Neural cell (in vitro differentiated cells): ENCODE results near the gene PHOX2B. TPM values are rescaled to one million over a fixed set of nuclear protein-coding genes. Genes with fewer than 3 reads are reported as not detected.

ENCODE experiments used
- H2AFZ ChIP-seq: fragments of 200-600, 300-800 bp; sonication (generic), shearing (Covaris generic); 2 replicates; pipeline ENCODE4 v1.6.0; 2014; ENCODE audit warnings: low read depth, mild to moderate bottlenecking, antibody characterized with exemption, low read length, moderate library complexity
- H3F3A ChIP-seq: fragments of 200-600 bp; shearing (Covaris generic); 2 replicates; pipeline ENCODE4 v1.6.1; 2016; ENCODE audit warnings: mild to moderate bottlenecking, moderate library complexity, mixed read lengths, antibody characterized with exemption, low read length; ENCODE audit not compliant: insufficient read depth, poor library complexity, severe bottlenecking
- H3K27ac ChIP-seq: fragments of 200-600, 300-800 bp; sonication (generic), shearing (Covaris generic); 2 replicates; pipeline ENCODE4 v1.5.1; 2014; ENCODE audit warnings: mild to moderate bottlenecking, low read length, moderate library complexity
- H3K27me3 ChIP-seq: fragments of 300-800, 200-600 bp; sonication (generic), shearing (Covaris generic); 2 replicates; pipeline ENCODE4 v1.6.0; 2014; ENCODE audit warnings: mild to moderate bottlenecking, low read depth, low read length, moderate library complexity; ENCODE audit not compliant: insufficient read depth
- H3K36me3 ChIP-seq: fragments of 300-800, 200-600 bp; sonication (generic), shearing (Covaris generic); 2 replicates; pipeline ENCODE4 v1.5.1; 2014; ENCODE audit warnings: mild to moderate bottlenecking, antibody characterized with exemption, low read length, moderate library complexity; ENCODE audit not compliant: insufficient read depth
- H3K4me2 ChIP-seq: fragments of 300-800, 200-600 bp; sonication (generic), shearing (Covaris generic); 2 replicates; pipeline ENCODE4 v1.6.0; 2014; ENCODE audit warnings: mild to moderate bottlenecking, low read length
- H3K4me3 ChIP-seq: fragments of 300-800, 200-600 bp; sonication (generic), shearing (Covaris generic); 2 replicates; pipeline ENCODE4 v1.5.1; 2014; ENCODE audit warnings: mild to moderate bottlenecking, low read length, moderate library complexity
- H3K79me2 ChIP-seq: fragments of 200-600 bp; shearing (Covaris generic); replicated peaks from 2 replicates; pipeline ENCODE4 v1.6.0; 2014; ENCODE audit warnings: mild to moderate bottlenecking, low read length, moderate library complexity; ENCODE audit not compliant: insufficient read depth
- H3K9ac ChIP-seq: fragments of 300-800, 200-600 bp; sonication (generic), shearing (Covaris generic); 2 replicates; pipeline ENCODE4 v1.6.1; 2016; ENCODE audit warnings: mild to moderate bottlenecking, low read length, mixed read lengths
- H3K9me2 ChIP-seq: fragments of 200-600 bp; shearing (Covaris generic); 2 replicates; pipeline ENCODE4 v1.6.1; 2016; ENCODE audit warnings: mild to moderate bottlenecking, low read length, mixed read lengths; ENCODE audit not compliant: insufficient read depth
- H3K9me3 ChIP-seq: fragments of 200-600, 300-800 bp; sonication (generic), shearing (Covaris generic); 2 replicates; pipeline ENCODE4 v1.6.1; 2016; ENCODE audit warnings: mild to moderate bottlenecking, mixed run types, low read length, moderate library complexity, mixed read lengths
- H4K20me1 ChIP-seq: fragments of 200-600 bp; shearing (Covaris generic); 2 replicates; pipeline ENCODE4 v1.6.1; 2016; ENCODE audit warnings: mild to moderate bottlenecking, mixed run types; ENCODE audit not compliant: insufficient read depth
- EP300 ChIP-seq: fragments of 450-650 bp; conservative IDR thresholded peaks from 2 replicates; pipeline ENCODE4 v1.6.1; 2014; ENCODE audit warnings: antibody characterized with exemption, mild to moderate bottlenecking, moderate library complexity; ENCODE audit not compliant: poor library complexity, severe bottlenecking
- EZH2 ChIP-seq: fragments of 200-600, 300-800 bp; shearing (Covaris generic), sonication (generic); IDR thresholded peaks from 2 replicates; pipeline ENCODE4 v1.6.1; 2014; ENCODE audit warnings: antibody characterized with exemption, low read length, borderline replicate concordance, mild to moderate bottlenecking; ENCODE audit not compliant: insufficient read depth, poor library complexity, severe bottlenecking
- MXI1 ChIP-seq: fragments of 450-650 bp; conservative IDR thresholded peaks from 2 replicates; pipeline ENCODE4 v1.6.1; 2014; ENCODE audit warnings: antibody characterized with exemption, mild to moderate bottlenecking; ENCODE audit not compliant: poor library complexity, severe bottlenecking
- POLR2AphosphoS5 ChIP-seq: IDR thresholded peaks from 2 replicates; pipeline ENCODE4 v1.6.1; 2012
- RAD21 ChIP-seq: fragments of 450-650 bp; conservative IDR thresholded peaks from 2 replicates; pipeline ENCODE4 v1.6.1; 2014; ENCODE audit warnings: antibody characterized with exemption, mild to moderate bottlenecking, moderate library complexity
- SMC3 ChIP-seq: fragments of 450-650 bp; conservative IDR thresholded peaks from 2 replicates; pipeline ENCODE4 v1.6.1; 2014; ENCODE audit warnings: antibody characterized with exemption, mild to moderate bottlenecking, moderate library complexity; ENCODE audit not compliant: poor library complexity
- TAF1 ChIP-seq: IDR thresholded peaks from 2 replicates; pipeline ENCODE4 v1.6.1; 2012; ENCODE audit warnings: low read depth
- polyA plus RNA-seq: library from polyadenylated mRNA; depleted of rRNA; stranded (reverse); fragments of >200 nt; gene quantifications from 2 replicates; pipeline ENCODE4 v1.2.3, GENCODE V29; 2014
- TF ChIP-seq, protein P1 (sequence below): IDR thresholded peaks from 2 replicates; pipeline ENCODE4 v1.6.1; 2012; ENCODE audit warnings: borderline replicate concordance
- TF ChIP-seq, protein P2 (sequence below): fragments of 450-650 bp; IDR thresholded peaks from 2 replicates; pipeline ENCODE4 v1.5.1; 2014; ENCODE audit warnings: antibody characterized with exemption, mild to moderate bottlenecking, moderate library complexity; ENCODE audit not compliant: poor library complexity, severe bottlenecking

PHOX2B gene
- polyA plus RNA-seq, 1 donor from 2014 or later = not detected

DNA sequence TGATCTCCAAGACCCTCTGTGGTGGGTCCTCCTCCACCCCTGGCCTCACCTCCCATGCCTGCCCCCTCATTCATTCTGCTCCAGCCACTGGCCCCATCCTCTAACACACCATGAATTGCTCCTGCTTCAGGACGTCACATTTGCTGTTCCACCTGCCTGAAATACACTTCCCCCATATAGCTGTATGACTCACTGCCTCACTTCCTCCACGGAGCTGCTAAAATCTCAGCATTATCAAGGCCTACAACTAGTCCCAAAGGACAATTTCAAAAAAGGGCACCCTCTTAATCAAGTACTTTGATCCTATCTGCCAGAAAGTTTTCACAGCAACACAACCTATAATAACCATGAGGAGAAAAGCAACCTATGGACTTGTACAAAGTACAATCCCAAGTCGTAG, 43.6 kb upstream of the PHOX2B start:
- Histone ChIP-seq H3F3A (no peaks in the 10 kb centered on the region), H2AFZ (no peak overlapping the region), H3K9me3 (no peaks in the 10 kb centered on the region), H3K9ac (no peak overlapping the region), H3K9me2 (no peaks in the 10 kb centered on the region), H4K20me1 (no peaks in the 10 kb centered on the region), H3K4me2 (no peak overlapping the region), H3K79me2 (no peaks in the 10 kb centered on the region), H3K4me3 (no peak overlapping the region), H3K36me3 (no peaks in the 10 kb centered on the region), H3K27ac (no peak overlapping the region), H3K27me3 (no peaks in the 10 kb centered on the region)
- TF ChIP-seq EZH2 (no peak), MXI1 (no peak), RAD21 (no peak), POLR2AphosphoS5 (no peak), SMC3 (no peak), EP300 (no peak), TAF1 (no peak)
- TF ChIP-seq, protein P1, sequence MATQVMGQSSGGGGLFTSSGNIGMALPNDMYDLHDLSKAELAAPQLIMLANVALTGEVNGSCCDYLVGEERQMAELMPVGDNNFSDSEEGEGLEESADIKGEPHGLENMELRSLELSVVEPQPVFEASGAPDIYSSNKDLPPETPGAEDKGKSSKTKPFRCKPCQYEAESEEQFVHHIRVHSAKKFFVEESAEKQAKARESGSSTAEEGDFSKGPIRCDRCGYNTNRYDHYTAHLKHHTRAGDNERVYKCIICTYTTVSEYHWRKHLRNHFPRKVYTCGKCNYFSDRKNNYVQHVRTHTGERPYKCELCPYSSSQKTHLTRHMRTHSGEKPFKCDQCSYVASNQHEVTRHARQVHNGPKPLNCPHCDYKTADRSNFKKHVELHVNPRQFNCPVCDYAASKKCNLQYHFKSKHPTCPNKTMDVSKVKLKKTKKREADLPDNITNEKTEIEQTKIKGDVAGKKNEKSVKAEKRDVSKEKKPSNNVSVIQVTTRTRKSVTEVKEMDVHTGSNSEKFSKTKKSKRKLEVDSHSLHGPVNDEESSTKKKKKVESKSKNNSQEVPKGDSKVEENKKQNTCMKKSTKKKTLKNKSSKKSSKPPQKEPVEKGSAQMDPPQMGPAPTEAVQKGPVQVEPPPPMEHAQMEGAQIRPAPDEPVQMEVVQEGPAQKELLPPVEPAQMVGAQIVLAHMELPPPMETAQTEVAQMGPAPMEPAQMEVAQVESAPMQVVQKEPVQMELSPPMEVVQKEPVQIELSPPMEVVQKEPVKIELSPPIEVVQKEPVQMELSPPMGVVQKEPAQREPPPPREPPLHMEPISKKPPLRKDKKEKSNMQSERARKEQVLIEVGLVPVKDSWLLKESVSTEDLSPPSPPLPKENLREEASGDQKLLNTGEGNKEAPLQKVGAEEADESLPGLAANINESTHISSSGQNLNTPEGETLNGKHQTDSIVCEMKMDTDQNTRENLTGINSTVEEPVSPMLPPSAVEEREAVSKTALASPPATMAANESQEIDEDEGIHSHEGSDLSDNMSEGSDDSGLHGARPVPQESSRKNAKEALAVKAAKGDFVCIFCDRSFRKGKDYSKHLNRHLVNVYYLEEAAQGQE = no peak
- TF ChIP-seq, protein P2, sequence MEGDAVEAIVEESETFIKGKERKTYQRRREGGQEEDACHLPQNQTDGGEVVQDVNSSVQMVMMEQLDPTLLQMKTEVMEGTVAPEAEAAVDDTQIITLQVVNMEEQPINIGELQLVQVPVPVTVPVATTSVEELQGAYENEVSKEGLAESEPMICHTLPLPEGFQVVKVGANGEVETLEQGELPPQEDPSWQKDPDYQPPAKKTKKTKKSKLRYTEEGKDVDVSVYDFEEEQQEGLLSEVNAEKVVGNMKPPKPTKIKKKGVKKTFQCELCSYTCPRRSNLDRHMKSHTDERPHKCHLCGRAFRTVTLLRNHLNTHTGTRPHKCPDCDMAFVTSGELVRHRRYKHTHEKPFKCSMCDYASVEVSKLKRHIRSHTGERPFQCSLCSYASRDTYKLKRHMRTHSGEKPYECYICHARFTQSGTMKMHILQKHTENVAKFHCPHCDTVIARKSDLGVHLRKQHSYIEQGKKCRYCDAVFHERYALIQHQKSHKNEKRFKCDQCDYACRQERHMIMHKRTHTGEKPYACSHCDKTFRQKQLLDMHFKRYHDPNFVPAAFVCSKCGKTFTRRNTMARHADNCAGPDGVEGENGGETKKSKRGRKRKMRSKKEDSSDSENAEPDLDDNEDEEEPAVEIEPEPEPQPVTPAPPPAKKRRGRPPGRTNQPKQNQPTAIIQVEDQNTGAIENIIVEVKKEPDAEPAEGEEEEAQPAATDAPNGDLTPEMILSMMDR = no peak

DNA sequence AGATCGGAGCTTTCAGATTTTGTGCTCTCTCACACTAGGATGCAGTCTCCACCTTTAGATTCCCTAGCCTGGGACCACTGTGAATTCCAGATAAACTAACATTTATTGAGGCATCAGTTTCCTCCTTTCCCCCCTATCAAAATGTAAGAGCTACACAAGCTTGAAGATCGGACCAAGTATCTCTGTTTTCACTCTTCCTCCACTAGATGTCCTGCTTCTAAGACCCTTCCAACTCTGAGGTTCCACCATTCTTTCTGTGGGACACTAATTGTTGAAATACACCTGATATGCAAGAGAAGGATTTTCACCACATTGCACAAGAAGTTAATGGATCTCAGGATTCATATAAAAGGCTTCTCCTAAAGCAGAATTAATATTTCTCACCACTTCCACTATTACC, 43.0 kb upstream of the PHOX2B start:
- H3K4me3 ChIP-seq = no peak overlapping the region
- TF ChIP-seq, protein P2 = no peak
- TF ChIP-seq, protein P1 = no peak
- TF ChIP-seq RAD21 = no peak
- no peak for TF ChIP-seq TAF1
- H3K36me3 ChIP-seq = no peaks in the 10 kb centered on the region
- no peak overlapping the region for H3K4me2 ChIP-seq
- H3K27ac ChIP-seq = no peak overlapping the region
- H2AFZ ChIP-seq = no peak overlapping the region
- H3K9me3 ChIP-seq = no peaks in the 10 kb centered on the region
- no peaks in the 10 kb centered on the region for H3K9me2 ChIP-seq
- H3K79me2 ChIP-seq = no peaks in the 10 kb centered on the region
- H4K20me1 ChIP-seq = no peaks in the 10 kb centered on the region
- no peaks in the 10 kb centered on the region for H3K27me3 ChIP-seq
- H3K9ac ChIP-seq = no peak overlapping the region
- H3F3A ChIP-seq = no peaks in the 10 kb centered on the region
